ENCODE results near the gene TSPAN18. TPM values are rescaled to one million over a fixed set of nuclear protein-coding genes. Genes with fewer than 3 reads are reported as not detected.

TSPAN18 gene, protein sequence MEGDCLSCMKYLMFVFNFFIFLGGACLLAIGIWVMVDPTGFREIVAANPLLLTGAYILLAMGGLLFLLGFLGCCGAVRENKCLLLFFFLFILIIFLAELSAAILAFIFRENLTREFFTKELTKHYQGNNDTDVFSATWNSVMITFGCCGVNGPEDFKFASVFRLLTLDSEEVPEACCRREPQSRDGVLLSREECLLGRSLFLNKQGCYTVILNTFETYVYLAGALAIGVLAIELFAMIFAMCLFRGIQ
- 0.84 TPM in 1 of 2 replicates, not detected in the other for total RNA-seq

DNA sequence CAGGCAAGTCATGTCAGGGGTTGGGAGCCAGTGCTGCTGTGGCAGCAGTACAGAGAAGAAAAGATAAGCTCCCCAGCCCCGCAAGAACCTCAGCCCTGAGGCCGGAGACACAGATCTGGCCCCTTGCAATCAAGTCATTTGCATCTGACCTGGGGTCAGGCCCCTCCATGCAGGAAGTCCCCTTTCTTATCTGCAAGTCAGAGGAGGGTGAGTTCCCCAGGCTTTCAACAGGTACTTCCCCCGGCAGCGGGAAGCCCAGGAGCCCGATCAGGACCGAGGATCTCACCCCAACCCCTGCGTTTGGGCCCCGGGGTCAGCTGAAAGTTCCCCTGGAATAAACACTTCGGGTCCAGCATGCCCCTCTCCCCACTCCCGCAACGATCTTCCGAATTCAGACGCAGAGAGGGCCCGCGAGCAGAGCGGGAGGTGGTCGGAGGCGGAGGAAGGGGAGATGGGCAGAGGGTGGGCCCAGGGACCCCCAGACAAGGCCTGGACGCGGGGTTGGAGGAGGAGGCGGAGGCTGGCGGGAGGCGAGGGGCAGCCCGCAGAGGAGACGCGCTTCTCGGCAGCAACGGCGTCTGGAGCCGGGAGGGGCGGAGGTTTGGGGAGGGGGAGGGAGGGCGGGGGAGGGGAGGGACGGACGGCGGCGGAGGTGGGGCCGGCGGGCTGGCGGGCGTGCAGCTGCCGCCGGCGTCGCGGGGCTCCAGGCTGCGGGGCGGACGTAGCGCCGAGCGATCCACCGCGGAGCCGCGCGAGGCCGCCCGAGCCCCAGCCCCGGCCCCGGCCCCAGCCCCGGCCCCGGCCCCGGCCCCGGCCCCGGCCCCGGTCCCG is at the start of gene TSPAN18:
Gene TSPAN18 (plus strand): TSS at position 680 of the 831 bp plus-strand sequence. CDS start 179,455 bp downstream, outside the sequence.

DNA sequence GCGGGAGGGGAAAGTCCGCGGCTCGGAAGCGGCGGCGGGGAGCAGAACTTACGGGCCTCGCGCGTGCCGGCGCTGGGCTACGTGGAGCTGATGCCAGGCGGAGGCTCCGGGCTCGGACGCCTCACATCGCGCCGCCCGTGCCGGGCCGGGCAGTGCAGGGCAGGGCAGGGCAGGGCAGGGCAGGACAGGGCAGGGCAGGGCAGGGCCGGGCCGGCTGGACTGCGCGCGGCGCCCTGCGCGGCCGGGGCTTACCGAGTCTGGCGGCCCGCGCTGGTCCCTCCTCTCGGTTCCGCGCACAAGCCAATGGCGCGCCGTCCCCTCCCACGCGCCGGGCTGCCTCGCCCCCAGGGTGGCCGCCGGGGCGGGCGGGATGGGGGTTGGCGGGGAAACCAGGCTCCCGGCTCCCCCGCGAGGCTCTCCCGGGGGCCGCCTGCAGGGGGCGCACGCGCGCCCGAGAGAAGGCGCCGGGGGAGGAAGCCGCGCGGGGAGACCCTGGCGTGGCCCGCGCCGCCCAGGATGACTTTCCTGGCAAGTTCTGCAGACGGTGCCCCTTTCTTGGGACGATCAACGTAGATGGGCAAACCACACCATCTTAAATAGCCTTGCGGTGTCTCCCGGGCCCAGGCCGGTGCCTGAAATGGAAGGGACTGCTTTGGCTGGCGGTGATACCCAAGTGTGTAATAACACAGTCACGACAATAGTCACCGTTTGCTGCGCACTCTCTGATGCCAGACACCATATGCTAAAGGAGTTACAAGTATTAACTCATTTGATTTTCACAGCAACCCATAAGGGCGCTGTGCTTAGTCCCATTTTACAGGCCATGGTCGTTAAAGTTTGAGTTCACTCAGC is 224.1 kb downstream of the TSPAN18 start, which contains the start of gene TP53I11:
Gene TP53I11 (minus strand): TSS at position 259 of the 852 bp plus-strand sequence. CDS start 12,548 bp downstream, outside the sequence.

Other genes with a start within 250 kb of the TSPAN18 start
- gene CD82, start 161.3 kb upstream of the TSPAN18 start, total RNA-seq = 71.7 and 72.1 TPM in 2 replicates
- gene TP53I11, start 223.9 kb downstream of the TSPAN18 start, total RNA-seq = 7.6 and 9.6 TPM in 2 replicates

Measured in airway epithelial cell (primary cell).